ENCODE data around the gene NRAP.

The NRAP gene

DNA sequence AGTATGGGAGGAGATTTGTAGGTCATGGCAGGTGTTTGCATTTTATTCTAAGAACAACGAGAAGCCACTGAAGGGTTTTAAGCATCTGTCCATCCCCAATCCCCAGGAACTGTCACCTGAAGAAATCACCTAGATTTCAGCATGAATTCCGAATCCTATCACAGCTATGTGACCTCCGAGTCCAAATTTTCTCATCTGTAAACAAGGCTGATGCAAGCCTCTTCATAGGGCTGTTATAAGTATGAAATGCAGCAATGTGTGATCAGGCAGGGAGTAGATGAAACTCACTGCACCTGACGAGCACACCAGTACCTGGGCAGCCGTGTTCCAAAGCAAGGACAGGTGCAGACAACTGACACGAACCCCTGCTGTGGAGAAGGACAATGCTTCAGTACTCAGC lies 97.0 kb downstream of the NRAP start:
- H3K79me2 ChIP-seq (ENCODE audit: insufficient read depth, low read length): no peaks in the 10 kb centered on the region
- no peaks in the 10 kb centered on the region for H3K27me3 ChIP-seq (ENCODE audit: insufficient read depth, low read length, poor library complexity, severe bottlenecking)
- H2AFZ ChIP-seq (ENCODE audit: low read length): no peak overlapping the region
- H3K9me3 ChIP-seq (ENCODE audit: insufficient read depth, low read depth, low read length): no peaks in the 10 kb centered on the region
- no peak overlapping the region for H3K9ac ChIP-seq (ENCODE audit: low read depth, low read length, poor library complexity, severe bottlenecking)
- H3F3A ChIP-seq (ENCODE audit: low read depth): no peaks in the 10 kb centered on the region
- no peaks in the 10 kb centered on the region for H4K20me1 ChIP-seq (ENCODE audit: insufficient read depth, low read length, poor library complexity, severe bottlenecking)
- no peak overlapping the region for H3K4me2 ChIP-seq (ENCODE audit: low read depth, low read length, poor library complexity, severe bottlenecking)
- TF ChIP-seq EZH2phosphoT487 (IDR thresholded peaks at IDR 0.05; ENCODE audit: borderline replicate concordance): no peak
- TF ChIP-seq, protein P1, sequence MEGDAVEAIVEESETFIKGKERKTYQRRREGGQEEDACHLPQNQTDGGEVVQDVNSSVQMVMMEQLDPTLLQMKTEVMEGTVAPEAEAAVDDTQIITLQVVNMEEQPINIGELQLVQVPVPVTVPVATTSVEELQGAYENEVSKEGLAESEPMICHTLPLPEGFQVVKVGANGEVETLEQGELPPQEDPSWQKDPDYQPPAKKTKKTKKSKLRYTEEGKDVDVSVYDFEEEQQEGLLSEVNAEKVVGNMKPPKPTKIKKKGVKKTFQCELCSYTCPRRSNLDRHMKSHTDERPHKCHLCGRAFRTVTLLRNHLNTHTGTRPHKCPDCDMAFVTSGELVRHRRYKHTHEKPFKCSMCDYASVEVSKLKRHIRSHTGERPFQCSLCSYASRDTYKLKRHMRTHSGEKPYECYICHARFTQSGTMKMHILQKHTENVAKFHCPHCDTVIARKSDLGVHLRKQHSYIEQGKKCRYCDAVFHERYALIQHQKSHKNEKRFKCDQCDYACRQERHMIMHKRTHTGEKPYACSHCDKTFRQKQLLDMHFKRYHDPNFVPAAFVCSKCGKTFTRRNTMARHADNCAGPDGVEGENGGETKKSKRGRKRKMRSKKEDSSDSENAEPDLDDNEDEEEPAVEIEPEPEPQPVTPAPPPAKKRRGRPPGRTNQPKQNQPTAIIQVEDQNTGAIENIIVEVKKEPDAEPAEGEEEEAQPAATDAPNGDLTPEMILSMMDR (conservative IDR thresholded peaks at IDR 0.05; ENCODE audit: low read length): no peak
- H3K36me3 ChIP-seq (ENCODE audit: insufficient read depth, low read length): no peaks in the 10 kb centered on the region
- no peaks in the 10 kb centered on the region for H3K9me2 ChIP-seq (replicated peaks; ENCODE audit: low read depth, low read length)
- no peak overlapping the region for H3K4me3 ChIP-seq (ENCODE audit: low read length, poor library complexity, severe bottlenecking)
- H3K4me1 ChIP-seq (ENCODE audit: insufficient read depth, low read length, poor library complexity, severe bottlenecking): peaks cover 6% of the 10 kb centered on the region

DNA sequence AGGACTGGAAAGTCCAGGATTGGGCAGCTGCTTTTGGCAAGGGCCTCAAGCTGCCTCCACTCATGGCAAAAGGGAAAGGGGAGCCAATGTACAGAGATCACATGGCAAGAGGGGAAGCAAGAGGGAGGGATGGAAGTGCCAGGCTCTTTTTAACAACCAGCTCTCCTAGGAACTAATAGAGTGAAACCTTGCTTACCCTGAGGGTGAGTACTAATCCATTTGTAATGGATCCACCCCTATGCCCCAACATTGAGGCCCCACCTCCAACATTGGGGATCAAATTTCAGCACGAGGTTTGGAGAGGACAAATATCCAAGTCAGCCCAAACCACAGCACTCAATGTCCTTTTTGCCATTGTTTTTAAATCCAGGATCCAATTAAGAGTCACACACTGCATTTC lies 98.5 kb downstream of the NRAP start:
- no peak overlapping the region for H3K4me3 ChIP-seq (ENCODE audit: low read length, poor library complexity, severe bottlenecking)
- H4K20me1 ChIP-seq (ENCODE audit: insufficient read depth, low read length, poor library complexity, severe bottlenecking): no peaks in the 10 kb centered on the region
- H3K79me2 ChIP-seq (ENCODE audit: insufficient read depth, low read length): no peaks in the 10 kb centered on the region
- H3K36me3 ChIP-seq (ENCODE audit: insufficient read depth, low read length): no peaks in the 10 kb centered on the region
- no peak overlapping the region for H2AFZ ChIP-seq (ENCODE audit: low read length)
- H3K4me2 ChIP-seq (ENCODE audit: low read depth, low read length, poor library complexity, severe bottlenecking): no peak overlapping the region
- peaks cover 6% of the 10 kb centered on the region for H3K4me1 ChIP-seq (ENCODE audit: insufficient read depth, low read length, poor library complexity, severe bottlenecking)
- H3F3A ChIP-seq (ENCODE audit: low read depth): no peaks in the 10 kb centered on the region
- H3K9ac ChIP-seq (ENCODE audit: low read depth, low read length, poor library complexity, severe bottlenecking): no peak overlapping the region
- no peaks in the 10 kb centered on the region for H3K27me3 ChIP-seq (ENCODE audit: insufficient read depth, low read length, poor library complexity, severe bottlenecking)
- H3K9me3 ChIP-seq (ENCODE audit: insufficient read depth, low read depth, low read length): no peaks in the 10 kb centered on the region
- TF ChIP-seq, protein P1 (conservative IDR thresholded peaks at IDR 0.05; ENCODE audit: low read length): no peak
- no peak for TF ChIP-seq EZH2phosphoT487 (IDR thresholded peaks at IDR 0.05; ENCODE audit: borderline replicate concordance)
- no peaks in the 10 kb centered on the region for H3K9me2 ChIP-seq (replicated peaks; ENCODE audit: low read depth, low read length)

DNA sequence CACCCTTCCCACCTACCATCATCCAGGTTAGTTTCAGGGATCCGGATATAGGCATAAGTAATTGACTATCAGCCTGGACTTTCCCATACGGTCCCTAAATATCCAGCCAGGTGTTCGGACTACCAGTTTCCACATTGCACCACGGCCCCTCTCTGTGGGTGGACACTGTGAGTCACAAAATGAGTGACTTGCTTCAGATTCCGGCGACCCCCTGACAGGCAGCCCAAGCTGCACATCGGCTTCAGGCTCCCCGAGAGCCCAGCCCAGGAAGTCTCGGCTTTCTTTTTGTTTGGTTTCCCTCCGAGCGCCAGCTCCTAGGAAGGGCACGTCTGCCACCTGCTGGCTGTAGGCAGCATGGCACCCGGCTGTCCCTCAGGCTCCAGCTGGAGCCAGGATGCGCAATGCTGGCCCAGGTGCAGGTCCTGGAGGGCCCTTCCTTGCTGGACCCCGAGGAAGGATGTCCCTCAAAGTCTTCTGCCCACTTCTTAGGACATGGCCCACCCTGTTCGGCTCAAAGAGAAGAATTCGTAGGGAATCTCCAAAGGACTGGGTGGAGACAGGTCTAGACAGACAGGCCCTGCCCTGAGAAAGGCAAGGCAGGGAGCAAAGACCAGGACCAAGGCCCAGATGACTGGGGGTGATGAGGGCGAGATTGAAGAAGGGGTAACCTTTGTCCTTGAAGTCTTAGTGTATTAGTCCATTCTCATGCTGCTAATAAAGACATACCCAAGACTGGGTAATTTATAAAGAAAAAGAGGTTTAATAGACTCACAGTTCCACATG lies 100.3 kb downstream of the NRAP start:
- H3K4me2 ChIP-seq (ENCODE audit: low read depth, low read length, poor library complexity, severe bottlenecking): peak overlapping the region; percentile 73
- H4K20me1 ChIP-seq (ENCODE audit: insufficient read depth, low read length, poor library complexity, severe bottlenecking): no peaks in the 10 kb centered on the region
- H2AFZ ChIP-seq (ENCODE audit: low read length): peak overlapping the region; percentile 94
- peaks cover 6% of the 10 kb centered on the region for H3K4me1 ChIP-seq (ENCODE audit: insufficient read depth, low read length, poor library complexity, severe bottlenecking)
- peak overlapping the region; percentile 61 for H3K4me3 ChIP-seq (ENCODE audit: low read length, poor library complexity, severe bottlenecking)
- no peaks in the 10 kb centered on the region for H3K27me3 ChIP-seq (ENCODE audit: insufficient read depth, low read length, poor library complexity, severe bottlenecking)
- no peaks in the 10 kb centered on the region for H3K9me3 ChIP-seq (ENCODE audit: insufficient read depth, low read depth, low read length)
- H3K9me2 ChIP-seq (replicated peaks; ENCODE audit: low read depth, low read length): no peaks in the 10 kb centered on the region
- H3K36me3 ChIP-seq (ENCODE audit: insufficient read depth, low read length): no peaks in the 10 kb centered on the region
- peak overlapping the region; percentile 50 for H3K9ac ChIP-seq (ENCODE audit: low read depth, low read length, poor library complexity, severe bottlenecking)
- H3F3A ChIP-seq (ENCODE audit: low read depth): no peaks in the 10 kb centered on the region
- no peaks in the 10 kb centered on the region for H3K79me2 ChIP-seq (ENCODE audit: insufficient read depth, low read length)
- no peak for TF ChIP-seq EZH2phosphoT487 (IDR thresholded peaks at IDR 0.05; ENCODE audit: borderline replicate concordance)
- TF ChIP-seq, protein P1 (conservative IDR thresholded peaks at IDR 0.05; ENCODE audit: low read length): peak; percentile 97
